Measurements from ENCODE around the gene PINLYP.
"Not testable (repeated sequence)": the region's sequence is repeated elsewhere in the genome, so short reads cannot be mapped to it uniquely, and the experiment has no call there.

PINLYP gene

DNA sequence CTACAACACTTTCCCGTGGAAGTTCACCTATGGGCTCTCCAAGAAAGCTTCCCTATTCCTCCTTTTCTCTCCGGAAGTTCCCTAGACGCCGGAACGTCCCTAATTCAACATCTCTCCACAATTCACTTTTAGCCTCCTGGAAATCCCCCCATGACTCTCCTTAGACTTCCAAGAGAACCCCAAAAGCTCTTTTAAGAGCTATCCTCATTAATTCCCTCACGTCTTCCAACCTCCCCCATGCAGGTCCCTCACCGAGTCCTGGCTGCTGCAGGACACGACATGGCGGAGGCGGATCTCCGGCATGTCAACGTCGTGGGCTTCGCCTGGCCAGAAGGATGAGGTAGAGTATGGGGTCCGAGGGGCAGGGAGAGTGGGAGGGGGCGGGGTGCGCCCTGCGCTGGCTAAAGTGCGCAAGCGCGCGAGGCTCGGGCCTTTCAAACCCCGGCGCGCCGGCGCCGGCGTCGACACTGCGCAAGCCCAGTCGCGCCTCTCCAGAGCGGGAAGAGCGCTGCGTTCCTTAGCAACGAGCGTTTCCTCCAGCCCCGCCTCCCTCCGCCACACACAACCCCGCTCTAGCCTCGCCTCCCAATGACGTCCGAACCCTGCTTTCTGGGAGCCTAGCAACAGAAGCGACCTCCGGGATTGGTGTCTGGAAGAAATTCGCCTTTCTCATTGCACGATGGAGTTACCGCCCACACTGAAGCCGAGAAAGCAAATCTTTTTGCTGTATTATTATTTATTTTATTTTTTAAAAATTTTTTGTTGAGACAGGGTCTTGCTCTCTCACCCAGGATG, at the start of gene PINLYP, which contains the start of gene XRCC1:
Gene PINLYP (plus strand): TSS at position 646 of the 795 bp plus-strand sequence. CDS start 1,391 bp downstream, outside the sequence.
Gene XRCC1 (minus strand): TSS at position 372 of the 795 bp plus-strand sequence. CDS start 69 bp downstream, at position 303.
- DNase-seq, result peak; percentile 99

DNA sequence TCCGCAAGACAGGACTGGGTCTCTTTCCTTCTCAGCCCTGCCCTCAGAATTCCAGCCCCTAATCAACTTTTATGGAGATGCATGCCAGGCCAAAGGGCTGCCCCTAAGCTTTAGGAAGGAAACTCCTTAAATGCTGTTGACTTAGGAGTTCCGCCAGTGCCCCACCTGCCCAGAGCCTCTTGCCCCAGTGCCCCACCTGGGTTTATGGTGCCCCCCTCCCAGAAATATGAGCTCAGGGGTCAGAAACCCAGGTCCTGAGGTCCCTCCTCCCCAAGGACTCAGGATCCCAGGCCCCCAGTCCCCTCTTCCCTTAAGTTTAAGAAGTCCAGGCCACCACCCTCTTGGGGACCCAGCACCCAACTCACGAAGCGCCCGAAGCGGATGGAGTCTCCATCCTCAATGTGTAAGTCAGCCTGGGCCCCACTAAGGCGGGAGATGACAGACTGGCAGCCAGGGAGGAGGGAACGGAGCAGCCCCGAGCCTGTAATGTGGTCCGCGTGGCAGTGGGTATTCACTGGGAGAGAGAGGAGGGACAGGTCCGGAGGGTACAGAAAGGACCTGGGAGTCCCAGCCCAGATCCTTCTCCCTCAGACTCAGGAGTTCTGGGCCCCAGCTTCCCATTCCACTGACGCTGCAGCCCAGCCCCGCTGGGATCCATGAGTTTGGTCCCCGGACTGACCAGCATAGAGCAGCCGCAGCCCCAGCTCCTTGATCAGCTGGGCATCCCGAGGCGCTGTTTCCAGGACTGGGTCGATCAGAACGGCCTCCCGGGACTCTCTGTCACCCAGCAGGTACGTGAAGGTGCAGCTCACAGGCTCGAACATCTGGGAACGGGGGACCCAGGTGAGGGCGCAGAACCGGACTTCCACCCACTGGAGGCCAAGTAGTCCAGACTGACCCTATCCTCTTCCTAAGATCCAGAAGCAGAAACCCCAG, 49.5 kb upstream of the PINLYP start:
- no peak for DNase-seq

- peak; percentile 14 for DNase-seq
These were observed 48.4 kb upstream of the PINLYP start, which contains the start of gene ETHE1 for GRCh38 chr19:43526884-43527859. TSS of gene ETHE1 (minus strand) at chr19:43527201. CDS start at chr19:43527177, 24 bp downstream.

DNA sequence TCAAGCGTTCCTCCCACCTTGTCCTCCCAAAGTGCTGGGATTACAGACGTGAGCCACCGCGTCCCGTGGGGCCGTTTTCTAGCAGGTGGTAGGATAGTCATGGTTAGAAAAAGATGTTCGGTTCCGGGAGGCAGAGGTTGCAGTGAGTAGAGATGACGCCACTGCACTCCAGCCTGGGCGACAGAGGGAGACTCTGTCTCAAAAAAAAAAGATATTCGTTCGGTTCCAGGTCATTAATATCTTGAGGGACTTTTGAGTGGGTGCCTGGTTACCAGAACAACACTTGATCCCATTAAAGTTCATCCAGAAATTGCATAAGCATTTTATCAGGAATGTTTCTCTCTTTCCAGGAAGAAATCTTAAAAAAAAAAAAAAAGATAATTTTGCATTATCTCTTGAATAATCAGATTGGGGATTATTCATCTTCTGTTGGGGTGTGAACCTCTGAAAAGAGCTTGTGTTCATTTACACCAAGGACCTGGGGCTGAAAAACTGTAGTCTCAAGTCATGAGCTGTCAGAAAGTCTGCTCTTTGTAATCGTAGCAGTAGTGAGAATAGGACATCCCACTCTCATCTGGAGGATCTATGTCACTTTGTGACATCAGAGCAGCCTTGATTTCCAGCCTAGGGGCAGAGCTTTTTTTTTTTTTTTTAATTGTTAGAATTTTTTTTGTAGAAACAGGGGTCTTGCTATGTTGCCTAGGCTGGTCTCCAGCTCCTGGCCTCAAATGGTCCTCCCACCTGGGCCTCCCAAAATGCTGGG, 47.6 kb upstream of the PINLYP start:
- no peak for DNase-seq

DNA sequence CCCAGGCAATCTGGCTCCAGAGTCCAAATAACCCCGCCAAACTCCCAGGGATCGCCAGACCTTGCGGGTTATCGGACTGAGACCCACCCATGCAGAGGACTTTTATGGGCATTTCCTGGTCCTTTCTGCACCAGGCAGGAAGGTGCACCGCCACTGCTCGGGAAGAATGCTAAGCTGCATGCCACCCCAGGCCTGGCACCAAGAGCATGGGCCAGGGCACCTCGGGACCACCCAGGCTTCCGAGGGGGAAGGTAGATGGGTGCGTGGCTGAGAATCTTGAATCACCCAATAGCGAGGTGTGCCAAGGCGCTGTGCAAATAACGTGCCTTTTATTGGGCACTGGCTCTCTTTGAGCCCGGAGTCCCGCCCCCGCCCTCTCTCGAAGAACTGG, 43.0 kb upstream of the PINLYP start:
- no peak for DNase-seq

DNA sequence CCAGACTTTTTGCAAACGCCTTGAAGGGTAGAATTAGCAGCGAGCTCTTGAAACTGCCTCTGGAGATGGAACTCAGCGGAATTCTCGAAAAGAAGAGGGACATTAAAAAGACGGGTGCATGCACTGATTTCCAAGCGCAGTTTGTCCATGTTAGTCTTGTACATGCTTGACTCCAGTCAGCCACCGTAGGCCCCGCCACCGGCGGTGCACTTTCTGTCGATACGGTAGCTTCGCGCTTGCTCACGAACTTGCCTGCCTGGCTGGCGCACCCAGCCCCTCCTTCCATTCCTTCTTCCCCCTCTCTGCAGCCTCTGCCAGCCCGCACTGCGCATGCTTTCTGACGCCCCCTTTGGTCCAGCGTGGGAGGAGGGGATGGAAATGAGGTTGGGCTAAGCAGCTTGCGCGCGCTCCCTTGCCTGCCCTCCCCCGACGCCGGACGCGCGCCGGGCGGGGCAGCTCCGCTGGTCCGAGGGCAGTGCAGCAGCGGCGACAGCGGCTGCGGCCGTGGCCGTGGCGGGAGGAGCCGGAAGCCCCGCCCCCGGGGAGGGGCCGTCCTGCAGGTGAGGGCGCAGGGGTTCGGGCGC, 42.5 kb upstream of the PINLYP start, which contains the start of gene ZNF575:
Gene ZNF575 (plus strand): TSS at position 227 of the 584 bp plus-strand sequence. CDS start 1,235 bp downstream, outside the sequence.
- DNase-seq, result peak; percentile 98

DNA sequence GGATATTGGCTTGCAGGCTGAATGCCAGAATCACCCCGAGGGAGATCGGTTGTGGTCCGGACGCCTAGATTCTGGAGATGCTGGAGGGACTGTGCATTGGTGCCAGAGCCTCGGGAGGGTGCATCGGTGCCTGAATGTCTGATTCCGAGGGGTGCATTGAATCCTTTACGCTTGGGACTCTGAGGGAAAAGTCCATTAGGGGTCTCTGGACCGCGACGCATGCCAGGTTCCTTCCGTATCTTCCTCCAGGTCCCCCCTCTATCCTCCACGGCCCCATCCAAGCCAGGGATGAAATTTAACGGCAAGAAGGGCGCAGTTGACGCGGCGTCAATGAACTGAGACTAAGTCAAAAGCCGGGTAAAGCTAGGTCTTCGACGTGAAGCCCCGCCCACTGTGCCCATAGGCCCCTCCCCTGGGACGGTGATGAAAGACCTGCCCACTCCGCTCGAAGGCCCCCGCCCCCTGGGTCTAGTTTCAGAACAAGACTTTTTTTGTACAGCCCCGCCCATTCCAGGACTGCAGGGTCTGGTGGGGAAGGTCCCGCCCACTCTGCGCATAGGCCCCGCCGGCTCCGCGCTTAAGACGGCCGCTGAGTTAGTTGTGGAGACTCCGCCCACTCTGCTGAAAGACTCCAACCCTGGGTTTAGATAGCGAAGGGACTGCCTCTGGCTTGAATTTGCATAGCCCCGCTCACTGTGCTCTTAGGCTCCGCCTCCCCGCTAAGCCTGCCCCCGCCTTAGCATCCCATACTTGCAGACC, 41.9 kb upstream of the PINLYP start:
- peak; percentile 95 for DNase-seq

GRCh38 chr19:43534305-43534815, 41.2 kb upstream of the PINLYP start:
- DNase-seq, result no peak

DNA sequence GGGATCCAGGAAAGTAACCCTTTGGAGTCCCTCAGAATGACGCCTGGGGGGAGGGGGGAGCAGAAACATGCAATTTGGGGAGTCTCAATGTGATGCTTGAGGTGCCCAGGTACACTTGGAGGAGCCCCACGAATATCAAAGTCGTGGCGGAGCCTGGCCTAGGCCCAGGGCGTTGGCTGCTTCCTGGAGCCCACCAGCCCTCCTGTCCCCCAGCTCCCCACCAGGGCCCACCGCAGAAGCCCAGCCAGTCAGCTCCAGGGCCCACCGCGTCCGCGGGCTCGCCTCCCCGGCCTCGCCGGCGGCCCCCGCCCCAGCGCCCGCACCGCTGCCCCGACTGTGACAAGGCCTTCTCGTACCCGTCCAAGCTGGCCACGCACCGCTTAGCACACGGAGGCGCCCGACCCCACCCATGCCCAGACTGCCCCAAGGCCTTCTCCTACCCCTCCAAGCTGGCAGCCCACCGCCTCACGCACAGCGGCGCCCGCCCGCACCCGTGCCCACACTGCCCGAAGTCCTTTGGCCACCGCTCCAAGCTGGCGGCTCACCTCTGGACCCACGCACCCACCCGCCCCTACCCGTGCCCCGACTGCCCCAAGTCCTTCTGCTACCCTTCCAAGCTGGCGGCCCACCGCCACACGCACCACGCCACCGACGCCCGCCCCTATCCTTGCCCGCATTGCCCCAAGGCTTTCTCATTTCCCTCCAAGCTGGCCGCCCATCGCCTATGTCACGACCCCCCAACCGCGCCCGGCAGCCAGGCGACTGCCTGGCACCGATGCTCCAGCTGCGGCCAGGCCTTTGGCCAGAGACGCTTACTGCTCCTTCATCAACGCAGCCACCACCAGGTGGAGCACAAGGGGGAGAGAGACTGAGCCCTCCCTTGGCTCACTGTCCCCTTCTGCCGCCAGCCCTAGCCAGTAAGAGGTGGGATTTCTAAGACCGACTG, 40.5 kb upstream of the PINLYP start:
- DNase-seq, result peak; percentile 15

DNA sequence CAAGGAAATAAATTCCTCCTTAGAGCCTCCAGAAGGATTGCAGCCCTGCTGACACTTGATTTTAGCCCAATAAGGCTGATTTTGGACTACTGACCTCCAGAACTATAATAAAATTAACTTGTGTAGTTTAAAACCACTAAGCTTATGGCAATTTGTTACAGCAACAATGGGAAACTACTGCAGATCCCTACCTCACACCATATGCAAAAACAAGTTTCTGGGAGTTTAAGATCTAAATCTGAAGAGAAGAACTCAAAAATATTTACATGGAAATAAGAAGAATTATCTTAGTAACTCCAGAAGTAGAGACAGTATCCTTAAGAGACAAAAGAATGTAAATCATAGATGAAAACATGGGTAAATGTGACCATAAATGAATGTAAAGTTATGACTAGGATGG, 36.7 kb upstream of the PINLYP start:
- no peak for DNase-seq

DNA sequence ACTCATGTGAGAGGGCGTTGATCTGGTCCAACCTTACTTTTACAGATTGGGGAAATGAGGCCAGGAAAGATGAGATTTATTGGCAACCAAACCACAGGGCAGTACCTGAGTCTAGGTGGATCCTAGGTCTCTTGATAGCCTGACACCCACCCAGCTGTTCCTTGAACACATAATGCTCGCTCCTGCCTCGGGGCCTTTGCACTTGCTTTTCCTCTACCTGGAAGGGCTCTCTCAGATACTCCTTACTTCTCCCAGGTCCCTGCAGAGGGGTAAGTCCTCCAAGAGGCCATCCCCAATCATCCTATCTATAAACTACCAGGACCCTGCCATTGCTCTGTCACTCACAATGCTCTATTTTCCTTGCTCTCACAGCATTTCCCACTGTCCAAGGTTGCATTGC, 35.2 kb upstream of the PINLYP start:
- DNase-seq, result no peak

DNA sequence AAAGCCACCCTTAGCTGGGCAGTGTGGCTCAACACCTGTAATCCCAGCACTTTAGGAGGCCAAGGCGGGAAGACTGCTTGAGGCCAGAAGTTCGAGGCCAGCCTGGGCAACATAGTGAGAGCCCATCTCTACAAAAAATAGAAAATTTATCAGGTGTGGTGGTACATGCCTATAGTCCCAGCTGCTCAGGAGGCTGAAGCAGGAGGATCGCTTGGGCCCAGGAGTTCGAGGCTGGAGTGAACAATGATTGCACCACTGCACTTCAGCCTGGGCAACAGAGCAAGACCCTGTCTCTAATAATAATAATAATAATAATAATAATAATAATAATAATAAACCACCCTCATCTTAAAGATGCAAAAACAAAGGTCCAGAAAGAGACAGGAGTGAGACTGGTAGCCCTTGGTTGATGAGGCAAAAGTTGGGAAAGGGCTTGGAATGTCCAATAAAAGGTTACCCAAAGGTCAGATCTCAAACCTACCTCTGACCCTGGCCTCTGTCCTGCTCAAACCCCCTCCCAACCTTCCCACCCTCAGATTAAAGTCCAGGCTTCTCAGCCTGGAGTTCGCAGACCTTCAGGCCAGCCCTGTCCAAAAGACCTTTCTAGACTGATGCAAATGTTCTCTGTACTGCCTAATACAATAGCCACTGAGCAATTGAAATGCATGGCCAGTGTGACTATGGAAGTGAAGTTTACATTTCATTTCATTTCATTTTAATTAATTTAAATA, 33.5 kb upstream of the PINLYP start:
- DNase-seq, result no peak

GRCh38 chr19:43544077-43544476, 31.5 kb upstream of the PINLYP start:
- DNase-seq, result no peak

GRCh38 chr19:43545276-43545675, 30.3 kb upstream of the PINLYP start:
- no peak for DNase-seq

- DNase-seq, result no peak
These were observed 29.6 kb upstream of the PINLYP start for GRCh38 chr19:43545981-43546380.

DNA sequence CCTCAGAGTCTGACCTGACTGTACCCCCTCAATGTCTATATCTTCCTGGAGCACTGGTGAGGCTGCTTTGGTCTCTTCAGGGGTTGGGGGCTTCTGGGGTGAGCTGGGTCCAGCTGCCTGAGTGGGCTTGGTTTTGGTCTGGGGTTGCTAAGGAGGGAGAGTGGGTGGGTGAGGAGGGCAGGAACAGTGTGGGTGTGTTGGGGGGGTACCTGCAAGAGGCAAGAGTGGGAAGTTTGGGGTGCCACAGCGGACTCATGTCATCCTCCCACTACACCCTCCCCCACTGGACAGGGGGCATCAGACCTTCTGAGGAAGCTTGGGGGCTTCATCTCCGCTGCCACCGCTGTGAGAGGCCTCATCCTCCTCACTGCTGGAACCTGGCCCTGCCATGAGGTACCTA, 29.0 kb upstream of the PINLYP start:
- DNase-seq, result no peak

DNA sequence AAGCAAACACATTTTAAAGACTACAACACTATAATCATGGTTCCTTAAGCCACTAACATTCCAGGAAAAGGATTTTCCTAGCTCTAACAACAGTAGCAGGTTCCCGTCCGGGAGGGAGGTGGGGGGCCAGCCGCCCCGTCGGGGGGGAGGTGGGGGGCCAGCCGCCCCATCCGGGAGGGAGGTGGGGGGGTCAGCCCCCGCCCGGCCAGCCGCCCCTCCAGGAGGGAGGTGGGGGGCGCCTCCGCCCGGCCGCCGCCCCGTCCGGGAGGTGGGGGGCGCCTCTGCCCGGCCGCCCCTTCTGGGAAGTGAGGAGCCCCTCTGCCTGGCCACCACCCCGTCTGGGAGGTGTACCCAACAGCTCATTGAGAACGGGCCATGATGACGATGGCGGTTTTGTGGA, 27.7 kb upstream of the PINLYP start:
- DNase-seq, result not testable (repeated sequence)

- DNase-seq, result no peak
These were observed 26.9 kb upstream of the PINLYP start for GRCh38 chr19:43548706-43549105.
